HG02970 (cell line): Measurements from ENCODE around the gene WDFY2.

ENCODE experiments used
- ATAC-seq: cut with Tn5 transposase; IDR thresholded peaks from one replicate; pipeline ENCODE4 v1.9.1; 2021; ENCODE audit warnings: mild to moderate bottlenecking, moderate library complexity, moderate number of reproducible peaks; ENCODE audit not compliant: unreplicated experiment, low FRiP score

The WDFY2 gene

GRCh38 chr13:51783428-51784094 lies 199.3 kb downstream of the WDFY2 start:
- no peak for ATAC-seq

- ATAC-seq = no peak
Measured at GRCh38 chr13:51784097-51784496, 199.8 kb downstream of the WDFY2 start.

- ATAC-seq = no peak
Measured at GRCh38 chr13:51785712-51786424, 201.6 kb downstream of the WDFY2 start.

- no peak for ATAC-seq
Measured at GRCh38 chr13:51786425-51787265, 202.4 kb downstream of the WDFY2 start.

- ATAC-seq = no peak
Measured at GRCh38 chr13:51793570-51794271, 209.5 kb downstream of the WDFY2 start.

GRCh38 chr13:51794964-51795363 lies 210.7 kb downstream of the WDFY2 start:
- ATAC-seq = no peak

- ATAC-seq = no peak
Measured at GRCh38 chr13:51795419-51795818, 211.2 kb downstream of the WDFY2 start.

GRCh38 chr13:51796546-51796945 lies 212.3 kb downstream of the WDFY2 start:
- ATAC-seq = no peak

- ATAC-seq = no peak
Measured at GRCh38 chr13:51797664-51798488, 213.6 kb downstream of the WDFY2 start.

- no peak for ATAC-seq
Measured at GRCh38 chr13:51799261-51799660, 215.0 kb downstream of the WDFY2 start.

GRCh38 chr13:51800486-51800885 lies 216.2 kb downstream of the WDFY2 start:
- ATAC-seq = no peak

GRCh38 chr13:51801631-51802099 lies 217.4 kb downstream of the WDFY2 start:
- no peak for ATAC-seq

GRCh38 chr13:51802631-51803418 lies 218.6 kb downstream of the WDFY2 start:
- no peak for ATAC-seq

- peak; percentile 79 for ATAC-seq
Measured at GRCh38 chr13:51803422-51804294, 219.4 kb downstream of the WDFY2 start, which contains the start of gene DHRS12. TSS of gene DHRS12 (minus strand) at chr13:51804163. CDS start at chr13:51799659, 4,504 bp downstream.

GRCh38 chr13:51804295-51805172 lies 220.3 kb downstream of the WDFY2 start:
- no peak for ATAC-seq

- ATAC-seq = no peak
Measured at GRCh38 chr13:51805313-51805712, 221.1 kb downstream of the WDFY2 start.

- no peak for ATAC-seq
Measured at GRCh38 chr13:51805925-51806324, 221.7 kb downstream of the WDFY2 start.
